Activated naive CD4-positive, alpha-beta T cell treated with anti-CD3 and anti-CD28 coated beads for 36 hours (primary cell): ENCODE results near the gene UBIAD1. TPM values are rescaled to one million over a fixed set of nuclear protein-coding genes. Genes with fewer than 3 reads are reported as not detected.
"Not testable (repeated sequence)": the region's sequence is repeated elsewhere in the genome, so short reads cannot be mapped to it uniquely, and the experiment has no call there.

Source experiments
- CTCF ChIA-PET: fragments of 350-600 bp; sonication (Branson Sonifier 250); formaldehyde crosslinking; loops from one replicate; lab custom pipeline; 2021; ENCODE audit warnings: antibody characterized with exemption; lab: Charles Lee
- DNase-seq: peaks from one replicate; pipeline ENCODE4 v3.0.0-alpha.2; 2020
- H3K27ac Mint-ChIP-seq: one replicate; pipeline ENCODE4 v1.8.0; 2021; ENCODE audit warnings: mild to moderate bottlenecking, mixed read lengths
- H3K27me3 Mint-ChIP-seq: one replicate; pipeline ENCODE4 v1.8.0; 2021; ENCODE audit warnings: low read depth, mixed read lengths
- H3K36me3 Mint-ChIP-seq: one replicate; pipeline ENCODE4 v1.8.0; 2021; ENCODE audit warnings: low read depth, mixed read lengths
- H3K4me1 Mint-ChIP-seq: one replicate; pipeline ENCODE4 v1.8.0; 2021; ENCODE audit warnings: low read depth, mixed read lengths
- H3K4me3 Mint-ChIP-seq: one replicate; pipeline ENCODE4 v1.8.0; 2021; ENCODE audit warnings: mild to moderate bottlenecking, moderate library complexity, mixed read lengths
- H3K9me3 Mint-ChIP-seq: one replicate; pipeline ENCODE4 v1.8.0; 2021; ENCODE audit warnings: mixed read lengths
- intact Hi-C: fragments of 100-400 bp; cut with micrococcal nuclease; formaldehyde crosslinking; loops from one replicate; pipeline ENCODE4 v1.15.1; 2023
- total RNA-seq, 2 experiments: library from RNA; stranded (reverse); gene quantifications; one replicate each; pipeline ENCODE4 v1.2.3, GENCODE V29; 2021

The UBIAD1 gene
- total RNA-seq, 2 experiments from 2014 or later = 19.9 to 20.2 TPM

GRCh38 chr1:11283151-11283550 is 10.2 kb downstream of the UBIAD1 start:
- no peak for DNase-seq
- CTCF ChIA-PET = interaction anchor here (0.7 to 1.3 kb wide), 3 partner anchors 77 to 361 kb away, joined by 3 to 4 read pairs (median 3); no protein-coding TSS in a partner anchor
- Mint-ChIP-seq H3K9me3 (peaks cover 3% of the 10 kb centered on the region), H3K4me1 (peaks cover 83% of the 10 kb centered on the region), H3K36me3 (peaks cover 53% of the 10 kb centered on the region), H3K4me3 (no peak overlapping the region), H3K27me3 (no peaks in the 10 kb centered on the region), H3K27ac (peak overlapping the region; percentile 90)
- intact Hi-C loops = no loop called here

GRCh38 chr1:11284784-11285183 is 11.8 kb downstream of the UBIAD1 start:
- intact Hi-C loops = no loop called here
- CTCF ChIA-PET = no interaction called here
- H3K9me3 Mint-ChIP-seq = peaks cover 3% of the 10 kb centered on the region
- DNase-seq = no peak
- peak overlapping the region; percentile 5 for H3K4me3 Mint-ChIP-seq
- no peaks in the 10 kb centered on the region for H3K27me3 Mint-ChIP-seq
- peaks cover 75% of the 10 kb centered on the region for H3K4me1 Mint-ChIP-seq
- peaks cover 49% of the 10 kb centered on the region for H3K36me3 Mint-ChIP-seq
- H3K27ac Mint-ChIP-seq = peak overlapping the region; percentile 77

GRCh38 chr1:11285883-11286734 is 13.1 kb downstream of the UBIAD1 start:
- H3K27me3 Mint-ChIP-seq = no peaks in the 10 kb centered on the region
- H3K9me3 Mint-ChIP-seq = peaks cover 3% of the 10 kb centered on the region
- intact Hi-C loops = no loop called here
- H3K4me1 Mint-ChIP-seq = peaks cover 71% of the 10 kb centered on the region
- H3K4me3 Mint-ChIP-seq = no peak overlapping the region
- CTCF ChIA-PET = no interaction called here
- no peak for DNase-seq
- peaks cover 50% of the 10 kb centered on the region for H3K36me3 Mint-ChIP-seq
- H3K27ac Mint-ChIP-seq = peak overlapping the region; percentile 11

GRCh38 chr1:11286735-11287410 is 13.9 kb downstream of the UBIAD1 start:
- CTCF ChIA-PET = no interaction called here
- Mint-ChIP-seq H3K9me3 (peaks cover 3% of the 10 kb centered on the region), H3K27me3 (no peaks in the 10 kb centered on the region), H3K27ac (peak overlapping the region; percentile 11), H3K4me1 (peaks cover 71% of the 10 kb centered on the region), H3K4me3 (no peak overlapping the region), H3K36me3 (peaks cover 51% of the 10 kb centered on the region)
- intact Hi-C loops = no loop called here
- no peak for DNase-seq

- peaks cover 68% of the 10 kb centered on the region for H3K4me1 Mint-ChIP-seq
- H3K36me3 Mint-ChIP-seq = peaks cover 47% of the 10 kb centered on the region
- H3K4me3 Mint-ChIP-seq = no peak overlapping the region
- peaks cover under 1% of the 10 kb centered on the region for H3K9me3 Mint-ChIP-seq
- CTCF ChIA-PET = interaction anchor here (0.6 to 0.7 kb wide), 2 partner anchors 221 to 355 kb away, joined by 3 to 4 read pairs; no protein-coding TSS in a partner anchor
- no peak overlapping the region for H3K27ac Mint-ChIP-seq
- intact Hi-C loops = no loop called here
- H3K27me3 Mint-ChIP-seq = no peaks in the 10 kb centered on the region
- DNase-seq = no peak
These were observed 16.1 kb downstream of the UBIAD1 start for GRCh38 chr1:11289064-11289463.

- no peak for DNase-seq
- Mint-ChIP-seq H3K4me3 (no peak overlapping the region), H3K27ac (no peak overlapping the region), H3K27me3 (no peaks in the 10 kb centered on the region), H3K36me3 (peaks cover 42% of the 10 kb centered on the region), H3K9me3 (no peaks in the 10 kb centered on the region), H3K4me1 (peaks cover 67% of the 10 kb centered on the region)
- intact Hi-C loops = no loop called here
- CTCF ChIA-PET = no interaction called here
These were observed 18.1 kb downstream of the UBIAD1 start for GRCh38 chr1:11291049-11291448.

- CTCF ChIA-PET = no interaction called here
- Mint-ChIP-seq H3K4me3 (no peak overlapping the region), H3K9me3 (no peaks in the 10 kb centered on the region), H3K27ac (no peak overlapping the region), H3K4me1 (peaks cover 72% of the 10 kb centered on the region), H3K36me3 (peaks cover 33% of the 10 kb centered on the region), H3K27me3 (no peaks in the 10 kb centered on the region)
- intact Hi-C loops = no loop called here
- no peak for DNase-seq
These were observed 20.9 kb downstream of the UBIAD1 start for GRCh38 chr1:11293856-11294255.

- no peaks in the 10 kb centered on the region for H3K27me3 Mint-ChIP-seq
- H3K9me3 Mint-ChIP-seq = no peaks in the 10 kb centered on the region
- intact Hi-C loops = no loop called here
- CTCF ChIA-PET = no interaction called here
- DNase-seq = no peak
- H3K4me1 Mint-ChIP-seq = peaks cover 75% of the 10 kb centered on the region
- no peak overlapping the region for H3K4me3 Mint-ChIP-seq
- H3K27ac Mint-ChIP-seq = peak overlapping the region; percentile 59
- H3K36me3 Mint-ChIP-seq = peaks cover 29% of the 10 kb centered on the region
These were observed 22.0 kb downstream of the UBIAD1 start for GRCh38 chr1:11294951-11295350.

GRCh38 chr1:11295905-11296304 is 22.9 kb downstream of the UBIAD1 start:
- no peaks in the 10 kb centered on the region for H3K9me3 Mint-ChIP-seq
- H3K36me3 Mint-ChIP-seq = peaks cover 25% of the 10 kb centered on the region
- no peaks in the 10 kb centered on the region for H3K27me3 Mint-ChIP-seq
- no peak overlapping the region for H3K27ac Mint-ChIP-seq
- intact Hi-C loops = no loop called here
- H3K4me3 Mint-ChIP-seq = no peak overlapping the region
- peaks cover 68% of the 10 kb centered on the region for H3K4me1 Mint-ChIP-seq
- DNase-seq = no peak
- CTCF ChIA-PET = interaction anchor here (0.6 to 1.5 kb wide), 3 partner anchors 33 to 426 kb away, joined by 3 to 7 read pairs (median 4); partner anchors contain the start of gene MTOR

- Mint-ChIP-seq H3K4me1 (peaks cover 50% of the 10 kb centered on the region), H3K36me3 (peaks cover 12% of the 10 kb centered on the region)
- H3K27me3 Mint-ChIP-seq, H3K4me3 Mint-ChIP-seq, CTCF ChIA-PET, H3K27ac Mint-ChIP-seq, DNase-seq, intact Hi-C loops, H3K9me3 Mint-ChIP-seq: not testable (repeated sequence)
These were observed 24.8 kb downstream of the UBIAD1 start for GRCh38 chr1:11297774-11298173.

GRCh38 chr1:11298390-11299224 is 25.6 kb downstream of the UBIAD1 start:
- Mint-ChIP-seq H3K4me3 (no peak overlapping the region), H3K36me3 (peaks cover 7% of the 10 kb centered on the region), H3K27ac (peak overlapping the region; percentile 57), H3K9me3 (no peaks in the 10 kb centered on the region), H3K4me1 (peaks cover 42% of the 10 kb centered on the region), H3K27me3 (no peaks in the 10 kb centered on the region)
- DNase-seq = no peak
- CTCF ChIA-PET = no interaction called here
- intact Hi-C loops = no loop called here

GRCh38 chr1:11299225-11299574 is 26.2 kb downstream of the UBIAD1 start:
- DNase-seq = peak; percentile 25
- CTCF ChIA-PET = no interaction called here
- Mint-ChIP-seq H3K27ac (peak overlapping the region; percentile 57), H3K4me1 (peaks cover 39% of the 10 kb centered on the region), H3K9me3 (no peaks in the 10 kb centered on the region), H3K27me3 (no peaks in the 10 kb centered on the region), H3K36me3 (peaks cover 5% of the 10 kb centered on the region), H3K4me3 (no peak overlapping the region)
- intact Hi-C loops = no loop called here
